NK-92 treated with Interleukin-12 subunit alpha and Interleukin-12 subunit beta, amount 100 ng/mL, for 24 hours (cell line): ENCODE data around the gene GSTA1.
"Not testable (repeated sequence)": the region's sequence is repeated elsewhere in the genome, so short reads cannot be mapped to it uniquely, and the experiment has no call there.

Source experiments
- DNase-seq: peaks from one replicate; lab custom pipeline; 2025; lab: John Stamatoyannopoulos, UW

The GSTA1 gene

DNA sequence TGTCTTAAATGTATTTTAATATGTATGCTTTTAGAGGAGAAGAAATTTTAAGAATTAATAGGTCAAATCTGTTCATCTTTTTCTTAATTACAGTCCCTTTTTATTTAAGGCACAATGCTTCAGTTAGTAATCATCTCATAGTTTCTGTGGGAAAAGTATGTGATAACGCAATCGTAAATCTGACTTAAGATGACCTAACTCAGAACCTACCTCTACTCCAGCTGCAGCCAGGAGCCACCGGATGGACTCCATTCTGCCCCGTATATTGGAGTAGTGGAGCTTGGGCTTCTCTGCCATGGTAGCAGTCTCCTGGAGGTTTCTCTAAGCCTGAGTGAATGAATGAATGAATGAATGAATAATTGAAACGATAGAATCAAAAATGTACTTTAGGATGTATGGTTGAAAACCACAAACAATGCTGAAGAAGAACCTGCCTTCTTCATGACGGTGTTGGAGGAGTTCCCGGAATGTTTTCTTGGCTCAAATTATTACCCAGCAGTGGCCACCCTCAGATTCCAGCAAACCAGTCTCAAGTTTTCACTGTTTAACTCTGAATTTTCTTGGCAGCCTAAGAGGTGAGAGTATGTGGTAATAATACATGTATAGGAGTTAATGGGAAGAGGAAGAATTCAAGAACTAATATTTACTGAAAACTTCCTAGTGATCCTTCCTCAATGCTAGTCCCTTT is 45.8 kb downstream of the GSTA1 start:
- DNase-seq: not testable (repeated sequence)

DNA sequence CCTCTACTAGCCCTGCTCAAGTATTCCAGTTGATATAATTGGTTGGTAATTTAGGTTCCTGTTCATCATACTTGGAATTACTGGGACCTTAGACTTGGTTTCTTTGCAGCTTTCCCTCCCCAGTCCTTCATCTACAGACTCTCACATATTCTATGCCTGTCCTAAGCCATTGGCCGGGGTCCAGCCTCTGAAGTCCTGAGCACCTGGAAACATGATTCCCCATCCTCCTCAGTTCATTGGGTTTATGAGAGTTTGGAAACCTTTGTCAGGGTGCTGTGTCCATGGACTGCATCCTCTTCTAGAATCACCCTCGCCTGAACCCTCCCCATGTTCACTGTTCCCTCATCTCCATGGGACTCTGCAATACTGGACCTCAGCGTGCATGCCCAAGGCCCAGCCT is 49.2 kb downstream of the GSTA1 start:
- no peak for DNase-seq

DNA sequence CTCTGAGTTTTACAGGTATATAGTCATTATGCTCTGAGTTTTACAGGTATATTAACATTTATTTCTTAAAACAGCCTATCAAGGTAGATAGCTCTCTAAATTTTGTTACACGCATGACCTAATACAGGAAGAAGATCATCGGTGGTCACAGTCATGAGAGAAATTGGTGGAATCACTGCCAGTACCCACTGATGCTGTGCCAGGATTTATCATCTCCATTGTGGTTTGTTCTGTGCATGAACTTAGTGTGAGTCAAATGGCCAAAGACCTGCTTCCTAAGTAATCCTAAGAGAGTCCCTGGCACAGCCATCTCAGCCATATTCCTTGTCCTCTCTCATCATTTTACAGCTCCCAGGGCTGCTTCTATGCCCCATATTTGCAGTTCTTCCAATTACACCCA is 50.5 kb downstream of the GSTA1 start:
- not testable (repeated sequence) for DNase-seq

DNA sequence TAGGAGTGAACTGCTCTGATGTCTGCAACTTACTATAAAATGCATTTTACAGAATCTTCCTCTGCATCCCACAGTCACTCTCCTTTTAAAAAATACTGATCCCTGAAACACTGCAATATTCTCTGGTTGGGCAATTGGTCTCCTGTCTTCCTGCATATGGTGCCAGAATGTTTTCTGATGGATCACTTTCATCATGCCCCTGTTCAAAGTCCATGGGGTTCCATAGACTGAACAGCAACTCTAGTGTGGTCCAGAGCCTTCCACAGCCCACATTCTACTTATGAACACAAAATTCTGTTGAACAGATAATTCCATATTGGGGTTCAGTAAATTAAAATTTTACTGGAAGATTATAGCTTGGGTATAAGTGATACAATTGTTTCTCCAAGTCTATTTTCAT is 51.3 kb downstream of the GSTA1 start:
- DNase-seq: no peak

DNA sequence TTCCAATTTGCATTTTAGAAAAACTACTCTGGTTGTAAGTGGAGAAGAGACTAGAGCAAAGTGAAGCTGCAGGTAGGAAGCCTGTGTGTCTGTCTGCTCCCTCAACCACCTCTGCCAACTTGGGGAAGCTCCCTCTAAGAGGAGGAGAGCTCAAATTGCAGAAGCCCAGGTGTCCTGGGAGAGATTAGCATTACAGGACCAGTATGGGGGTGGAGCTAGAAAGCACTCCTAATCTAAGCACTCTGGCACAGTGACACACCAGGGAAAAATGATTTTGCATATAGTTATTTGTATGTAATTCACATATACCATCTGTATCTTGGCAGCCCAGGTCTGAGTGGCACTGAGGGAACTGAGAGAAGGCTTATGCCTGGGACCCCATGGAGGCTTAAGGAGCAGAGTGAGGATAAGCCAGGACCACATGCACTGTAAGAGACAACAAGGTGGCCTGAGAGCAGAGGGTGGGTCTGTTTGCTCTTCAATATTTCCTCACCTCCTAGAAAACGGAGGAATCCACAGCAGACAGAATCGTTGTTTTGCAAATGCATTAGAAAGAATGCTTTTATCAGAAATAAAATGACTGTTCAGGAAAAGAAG is 54.0 kb downstream of the GSTA1 start:
- DNase-seq: no peak

DNA sequence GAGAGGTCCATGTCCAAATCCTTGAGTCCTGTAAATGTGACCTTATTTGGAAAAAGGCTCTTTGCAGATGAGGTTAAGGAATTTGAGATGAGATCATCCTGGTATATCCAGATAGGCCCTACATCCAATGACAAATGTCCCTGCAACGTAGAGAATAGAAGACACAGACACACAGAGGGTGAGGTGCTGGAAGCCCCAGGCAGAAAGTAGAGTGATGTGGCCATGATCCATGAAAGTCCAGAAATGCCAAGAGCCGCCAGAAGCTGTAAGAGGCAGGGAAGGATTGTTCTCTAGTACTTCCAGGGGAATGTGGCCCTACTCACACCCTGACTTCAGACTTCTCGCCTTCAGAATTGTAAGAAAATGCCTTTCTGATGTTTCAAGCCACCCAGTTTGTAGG is 56.3 kb downstream of the GSTA1 start:
- DNase-seq: not testable (repeated sequence)

DNA sequence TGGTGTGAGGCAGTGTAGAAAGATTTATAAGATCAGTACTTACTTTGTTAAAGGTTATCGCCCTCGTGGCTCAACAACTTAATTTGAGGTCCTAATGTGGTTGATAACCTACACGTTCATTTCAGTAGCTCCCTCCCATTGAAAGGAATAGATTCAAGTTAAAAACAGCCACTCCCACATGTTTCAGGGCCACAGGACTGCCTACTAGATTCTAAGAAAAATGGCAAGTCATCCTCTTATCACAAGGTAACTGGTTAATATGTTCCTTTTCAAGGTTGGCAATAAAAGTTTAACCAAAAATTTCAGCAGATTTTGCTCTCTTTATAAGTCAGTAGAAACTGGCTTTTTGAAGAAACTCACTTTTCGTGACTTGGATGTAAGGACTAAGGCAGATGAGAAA is 57.4 kb downstream of the GSTA1 start:
- DNase-seq: no peak

DNA sequence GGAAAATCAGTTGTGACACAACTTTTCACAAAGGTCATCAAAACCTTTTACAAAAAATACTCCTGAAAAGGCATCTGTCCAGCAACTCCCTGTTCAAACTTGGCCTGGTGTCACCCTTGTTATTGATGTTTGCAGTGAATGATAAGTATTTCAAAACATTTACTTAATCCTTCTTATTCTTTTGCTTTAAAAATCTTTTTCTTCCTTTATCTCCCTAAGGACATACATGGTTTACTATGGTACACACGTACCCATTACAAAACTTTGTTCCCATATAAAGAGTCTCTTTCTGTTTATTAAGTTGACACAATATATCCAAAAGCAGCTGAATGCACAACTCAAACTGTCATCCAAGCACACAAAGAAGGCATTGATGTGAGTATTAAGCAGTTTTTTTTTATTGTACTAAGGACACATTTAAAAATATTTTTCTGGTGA is 57.8 kb downstream of the GSTA1 start:
- no peak for DNase-seq

DNA sequence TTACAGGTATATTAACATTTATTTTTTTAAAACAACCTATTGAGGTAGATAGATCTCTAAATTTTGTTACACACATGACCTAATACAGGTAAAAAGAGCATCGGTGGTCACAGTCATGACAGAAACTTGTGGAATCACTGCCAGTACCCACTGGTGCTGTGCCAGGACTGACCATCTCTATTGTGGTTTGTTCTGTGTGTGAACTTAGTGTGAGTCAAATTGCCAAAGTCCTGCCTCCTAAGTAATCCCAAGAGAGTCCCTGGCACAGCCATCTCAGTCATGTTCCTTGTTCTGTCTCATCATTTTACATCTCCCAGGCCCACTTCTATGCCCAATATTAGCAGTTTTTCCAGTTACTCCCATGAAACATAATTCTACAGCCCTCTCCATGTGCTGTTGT is 61.7 kb downstream of the GSTA1 start:
- no peak for DNase-seq
